Measurements from ENCODE around the gene TENT4A.

GRCh38 chr5:6749026-6749716, 35.9 kb downstream of the TENT4A start:
- TF ChIP-seq POLR2A (IDR thresholded peaks at IDR 0.05), result no peak
- TF ChIP-seq CTCF (IDR thresholded peaks at IDR 0.05), result no peak
